Fibroblast of upper back skin (primary cell): ENCODE measurements around the gene UGT1A3.
A peak's percentile ranks its signal among the peaks of the same experiment; 100 is the strongest.
"Not testable (repeated sequence)": the region's sequence is repeated elsewhere in the genome, so short reads cannot be mapped to it uniquely, and the experiment has no call there.

Source experiments
- DNase-seq: peaks from one replicate; pipeline ENCODE4 v3.0.0-alpha.2; 2013

UGT1A3 gene

GRCh38 chr2:233708942-233709341 lies 19.9 kb upstream of the UGT1A3 start:
- DNase-seq, result no peak

GRCh38 chr2:233711312-233712008 lies 17.4 kb upstream of the UGT1A3 start:
- DNase-seq, result peak; percentile 75

- DNase-seq, result no peak
These were observed 16.1 kb upstream of the UGT1A3 start, which contains the start of gene UGT1A5 for GRCh38 chr2:233712611-233713261. TSS of gene UGT1A5 (plus strand) at chr2:233712907. CDS start at chr2:233712992, 85 bp downstream.

DNA sequence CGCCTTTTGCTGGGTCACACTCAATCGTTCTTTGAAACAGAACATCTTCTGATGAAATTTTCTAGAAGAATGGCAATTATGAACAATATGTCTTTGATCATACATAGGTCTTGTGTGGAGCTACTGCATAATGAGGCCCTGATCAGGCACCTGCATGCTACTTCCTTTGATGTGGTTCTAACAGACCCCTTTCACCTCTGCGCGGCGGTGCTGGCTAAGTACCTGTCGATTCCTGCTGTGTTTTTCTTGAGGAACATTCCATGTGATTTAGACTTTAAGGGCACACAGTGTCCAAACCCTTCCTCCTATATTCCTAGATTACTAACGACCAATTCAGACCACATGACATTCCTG lies 15.6 kb upstream of the UGT1A3 start:
- DNase-seq, result no peak

- DNase-seq, result no peak
These were observed 14.7 kb upstream of the UGT1A3 start for GRCh38 chr2:233714121-233714520.

DNA sequence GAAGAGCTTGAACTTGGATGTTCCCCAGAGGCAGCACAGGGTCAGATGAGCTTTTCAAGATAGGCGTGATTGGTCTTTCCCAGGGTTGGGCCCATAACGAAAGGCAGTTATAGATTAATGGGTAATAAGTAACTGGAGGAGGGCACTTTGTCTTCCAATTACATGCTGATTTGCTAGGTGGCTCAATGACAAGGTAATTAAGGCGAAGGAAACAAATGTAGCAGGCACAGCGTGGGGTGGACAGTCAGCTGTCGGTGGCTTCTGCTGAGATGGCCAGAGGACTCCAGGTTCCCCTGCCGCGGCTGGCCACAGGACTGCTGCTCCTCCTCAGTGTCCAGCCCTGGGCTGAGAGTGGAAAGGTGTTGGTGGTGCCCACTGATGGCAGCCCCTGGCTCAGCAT lies 10.3 kb upstream of the UGT1A3 start, which contains the start of gene UGT1A4:
UGT1A4 (plus strand) TSS at position 185 of the 400 bp plus-strand sequence; CDS start at position 270, 85 bp downstream.
- DNase-seq, result no peak

GRCh38 chr2:233736868-233737653 lies 8.2 kb downstream of the UGT1A3 start:
- not testable (repeated sequence) for DNase-seq

- DNase-seq, result no peak
These were observed 12.0 kb downstream of the UGT1A3 start for GRCh38 chr2:233740870-233741269.

GRCh38 chr2:233743464-233744259 lies 14.8 kb downstream of the UGT1A3 start:
- no peak for DNase-seq

DNA sequence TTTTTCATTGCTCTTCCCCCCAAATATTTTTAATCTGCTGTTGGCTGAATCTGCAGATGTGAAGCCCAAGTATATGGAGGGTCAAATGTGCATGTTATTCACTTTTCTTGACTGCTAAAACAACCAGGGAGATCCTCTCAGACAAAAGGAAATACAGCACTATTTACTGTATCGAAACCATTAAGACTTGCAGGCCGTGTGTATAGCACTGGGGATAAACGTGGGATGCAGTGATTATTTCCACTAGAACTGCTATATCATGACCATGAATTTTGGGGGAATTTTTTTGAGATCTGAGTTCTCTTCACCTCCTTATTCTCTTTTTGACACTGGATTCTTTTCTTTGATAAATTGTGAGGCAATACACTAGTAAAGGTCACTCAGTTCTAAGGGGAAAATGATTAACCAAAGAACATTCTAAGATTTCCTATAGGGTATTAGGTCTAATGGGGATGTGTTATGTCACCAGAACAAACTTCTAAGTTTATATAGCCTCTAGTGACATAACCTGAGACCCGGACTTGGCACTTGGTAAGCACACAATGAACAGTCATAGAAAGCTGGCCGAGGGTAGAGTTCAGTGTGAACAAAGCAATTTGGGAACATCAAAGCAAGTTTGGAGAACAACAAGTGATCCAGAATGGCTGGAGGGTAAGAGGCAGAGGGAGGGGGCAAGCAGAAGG lies 16.4 kb downstream of the UGT1A3 start:
- DNase-seq, result no peak

DNA sequence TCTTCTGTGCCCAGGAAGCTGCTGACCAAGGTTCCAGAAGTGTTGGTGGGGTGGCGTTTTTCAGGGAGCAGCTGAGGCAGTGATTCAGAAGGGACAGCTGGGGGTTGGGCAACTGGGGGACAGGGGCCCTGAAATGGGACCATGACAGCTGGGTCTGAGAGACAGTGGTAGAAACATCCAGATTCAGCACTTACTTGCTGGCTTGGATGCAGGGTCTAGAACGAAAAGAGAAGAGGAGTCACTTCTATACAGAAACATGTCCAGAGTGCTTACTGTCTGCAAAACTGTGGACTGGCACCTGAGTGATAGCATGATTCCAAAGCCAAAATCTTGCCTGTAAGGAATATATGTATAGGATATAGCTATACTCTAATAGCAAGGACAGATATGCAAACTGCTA lies 17.0 kb downstream of the UGT1A3 start:
- not testable (repeated sequence) for DNase-seq

DNA sequence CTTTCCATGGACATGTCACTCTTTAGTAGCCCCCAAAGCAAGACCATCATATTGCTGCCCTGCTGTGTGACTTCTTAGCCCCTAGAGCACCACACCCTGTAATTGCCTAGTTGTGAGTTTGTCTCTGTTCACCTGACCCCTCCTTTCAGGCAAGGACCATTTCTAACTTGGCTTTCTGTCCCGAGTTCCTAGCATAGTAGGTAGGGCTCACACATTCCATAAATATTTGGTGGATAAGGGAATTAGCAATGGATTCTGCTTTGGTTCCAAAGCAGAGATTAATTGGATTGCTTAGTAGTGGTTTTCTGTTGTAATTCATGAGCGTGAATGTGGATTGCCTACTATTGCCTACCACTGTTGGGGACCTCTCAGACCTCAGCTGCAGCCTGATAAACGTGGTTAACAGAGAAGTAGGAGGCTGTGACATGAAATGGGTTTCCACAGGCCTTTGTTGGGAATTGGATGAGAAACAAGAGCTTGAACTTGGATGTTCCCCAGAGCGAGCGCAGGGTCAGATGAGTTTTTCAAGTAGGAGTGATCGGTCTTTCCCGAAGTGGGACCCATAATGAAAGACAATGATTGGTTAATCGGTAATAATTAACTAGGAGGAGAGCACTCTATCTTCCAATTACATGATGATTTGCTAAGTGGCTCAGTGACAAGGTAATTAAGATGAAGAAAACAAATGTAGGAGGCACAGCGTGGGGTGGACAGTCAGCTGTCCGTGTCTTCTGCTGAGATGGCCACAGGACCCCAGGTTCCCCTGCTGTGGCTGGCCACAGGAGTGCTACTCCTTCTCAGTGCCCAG lies 17.8 kb downstream of the UGT1A3 start:
- DNase-seq, result no peak

GRCh38 chr2:233747283-233747544 lies 18.4 kb downstream of the UGT1A3 start:
- no peak for DNase-seq

GRCh38 chr2:233750689-233751088 lies 21.8 kb downstream of the UGT1A3 start:
- not testable (repeated sequence) for DNase-seq

- DNase-seq, result not testable (repeated sequence)
These were observed 22.6 kb downstream of the UGT1A3 start for GRCh38 chr2:233751212-233752009.

GRCh38 chr2:233754872-233755611 lies 26.2 kb downstream of the UGT1A3 start:
- no peak for DNase-seq

GRCh38 chr2:233756429-233757081 lies 27.7 kb downstream of the UGT1A3 start:
- no peak for DNase-seq

DNA sequence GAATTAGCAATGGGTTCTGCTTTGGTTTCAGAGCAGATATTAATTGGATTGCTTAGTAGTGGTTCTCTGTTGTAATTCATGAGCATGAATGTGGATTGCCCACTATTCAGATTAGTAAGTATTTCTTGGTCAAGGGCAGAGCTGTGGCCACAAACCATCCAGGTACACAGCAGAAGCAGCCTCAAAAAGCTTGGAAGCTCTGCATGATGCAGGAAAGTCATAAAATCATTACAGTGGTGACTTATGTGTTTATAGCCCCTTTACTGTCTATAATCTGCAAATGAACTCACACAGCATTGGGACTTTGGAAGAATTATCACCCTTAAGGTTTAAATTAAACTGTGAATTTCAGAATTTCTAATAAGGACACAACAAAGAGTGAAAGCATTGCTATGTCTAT lies 29.3 kb downstream of the UGT1A3 start:
- DNase-seq, result no peak

- no peak for DNase-seq
These were observed 30.0 kb downstream of the UGT1A3 start for GRCh38 chr2:233758849-233759248.
